ENCODE measurements around the gene CCND2.
A peak's percentile ranks its signal among the peaks of the same experiment; 100 is the strongest.

GRCh38 chr12:4273652-4274395, at the start of gene CCND2:
- TF ChIP-seq, protein P1, sequence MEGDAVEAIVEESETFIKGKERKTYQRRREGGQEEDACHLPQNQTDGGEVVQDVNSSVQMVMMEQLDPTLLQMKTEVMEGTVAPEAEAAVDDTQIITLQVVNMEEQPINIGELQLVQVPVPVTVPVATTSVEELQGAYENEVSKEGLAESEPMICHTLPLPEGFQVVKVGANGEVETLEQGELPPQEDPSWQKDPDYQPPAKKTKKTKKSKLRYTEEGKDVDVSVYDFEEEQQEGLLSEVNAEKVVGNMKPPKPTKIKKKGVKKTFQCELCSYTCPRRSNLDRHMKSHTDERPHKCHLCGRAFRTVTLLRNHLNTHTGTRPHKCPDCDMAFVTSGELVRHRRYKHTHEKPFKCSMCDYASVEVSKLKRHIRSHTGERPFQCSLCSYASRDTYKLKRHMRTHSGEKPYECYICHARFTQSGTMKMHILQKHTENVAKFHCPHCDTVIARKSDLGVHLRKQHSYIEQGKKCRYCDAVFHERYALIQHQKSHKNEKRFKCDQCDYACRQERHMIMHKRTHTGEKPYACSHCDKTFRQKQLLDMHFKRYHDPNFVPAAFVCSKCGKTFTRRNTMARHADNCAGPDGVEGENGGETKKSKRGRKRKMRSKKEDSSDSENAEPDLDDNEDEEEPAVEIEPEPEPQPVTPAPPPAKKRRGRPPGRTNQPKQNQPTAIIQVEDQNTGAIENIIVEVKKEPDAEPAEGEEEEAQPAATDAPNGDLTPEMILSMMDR (conservative IDR thresholded peaks at IDR 0.05; ENCODE audit: low read depth in 2 of 2) = no peak
- TF ChIP-seq ZNF114 (CRISPR knock-in tag; IDR thresholded peaks at IDR 0.05) (no peak), JUNB (IDR thresholded peaks at IDR 0.05; ENCODE audit: unreplicated experiment) (no peak), EZH2 (IDR thresholded peaks at IDR 0.05; ENCODE audit: low read depth, unreplicated experiment) (no peak), EZH2phosphoT487 (IDR thresholded peaks at IDR 0.05; ENCODE audit: unreplicated experiment) (no peak), POLR2AphosphoS5 (IDR thresholded peaks at IDR 0.05; ENCODE audit: low read depth) (peak; percentile 98), ETS1 (IDR thresholded peaks at IDR 0.05) (no peak), CREB1 (CRISPR knock-in tag; IDR thresholded peaks at IDR 0.05; ENCODE audit: low read depth) (peak; percentile 71), ZNF462 (CRISPR knock-in tag; IDR thresholded peaks at IDR 0.05) (no peak), STAT1 (IDR thresholded peaks at IDR 0.05; ENCODE audit: unreplicated experiment) (no peak), ZNF331 (CRISPR knock-in tag; IDR thresholded peaks at IDR 0.05; ENCODE audit: low read depth) (no peak), NANOG (IDR thresholded peaks at IDR 0.05; ENCODE audit: borderline replicate concordance) (no peak)
- TF ChIP-seq, protein P2, sequence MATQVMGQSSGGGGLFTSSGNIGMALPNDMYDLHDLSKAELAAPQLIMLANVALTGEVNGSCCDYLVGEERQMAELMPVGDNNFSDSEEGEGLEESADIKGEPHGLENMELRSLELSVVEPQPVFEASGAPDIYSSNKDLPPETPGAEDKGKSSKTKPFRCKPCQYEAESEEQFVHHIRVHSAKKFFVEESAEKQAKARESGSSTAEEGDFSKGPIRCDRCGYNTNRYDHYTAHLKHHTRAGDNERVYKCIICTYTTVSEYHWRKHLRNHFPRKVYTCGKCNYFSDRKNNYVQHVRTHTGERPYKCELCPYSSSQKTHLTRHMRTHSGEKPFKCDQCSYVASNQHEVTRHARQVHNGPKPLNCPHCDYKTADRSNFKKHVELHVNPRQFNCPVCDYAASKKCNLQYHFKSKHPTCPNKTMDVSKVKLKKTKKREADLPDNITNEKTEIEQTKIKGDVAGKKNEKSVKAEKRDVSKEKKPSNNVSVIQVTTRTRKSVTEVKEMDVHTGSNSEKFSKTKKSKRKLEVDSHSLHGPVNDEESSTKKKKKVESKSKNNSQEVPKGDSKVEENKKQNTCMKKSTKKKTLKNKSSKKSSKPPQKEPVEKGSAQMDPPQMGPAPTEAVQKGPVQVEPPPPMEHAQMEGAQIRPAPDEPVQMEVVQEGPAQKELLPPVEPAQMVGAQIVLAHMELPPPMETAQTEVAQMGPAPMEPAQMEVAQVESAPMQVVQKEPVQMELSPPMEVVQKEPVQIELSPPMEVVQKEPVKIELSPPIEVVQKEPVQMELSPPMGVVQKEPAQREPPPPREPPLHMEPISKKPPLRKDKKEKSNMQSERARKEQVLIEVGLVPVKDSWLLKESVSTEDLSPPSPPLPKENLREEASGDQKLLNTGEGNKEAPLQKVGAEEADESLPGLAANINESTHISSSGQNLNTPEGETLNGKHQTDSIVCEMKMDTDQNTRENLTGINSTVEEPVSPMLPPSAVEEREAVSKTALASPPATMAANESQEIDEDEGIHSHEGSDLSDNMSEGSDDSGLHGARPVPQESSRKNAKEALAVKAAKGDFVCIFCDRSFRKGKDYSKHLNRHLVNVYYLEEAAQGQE (IDR thresholded peaks at IDR 0.05; ENCODE audit: unreplicated experiment) = no peak
